ENCODE data around the gene LHX5.

Gene LHX5

DNA sequence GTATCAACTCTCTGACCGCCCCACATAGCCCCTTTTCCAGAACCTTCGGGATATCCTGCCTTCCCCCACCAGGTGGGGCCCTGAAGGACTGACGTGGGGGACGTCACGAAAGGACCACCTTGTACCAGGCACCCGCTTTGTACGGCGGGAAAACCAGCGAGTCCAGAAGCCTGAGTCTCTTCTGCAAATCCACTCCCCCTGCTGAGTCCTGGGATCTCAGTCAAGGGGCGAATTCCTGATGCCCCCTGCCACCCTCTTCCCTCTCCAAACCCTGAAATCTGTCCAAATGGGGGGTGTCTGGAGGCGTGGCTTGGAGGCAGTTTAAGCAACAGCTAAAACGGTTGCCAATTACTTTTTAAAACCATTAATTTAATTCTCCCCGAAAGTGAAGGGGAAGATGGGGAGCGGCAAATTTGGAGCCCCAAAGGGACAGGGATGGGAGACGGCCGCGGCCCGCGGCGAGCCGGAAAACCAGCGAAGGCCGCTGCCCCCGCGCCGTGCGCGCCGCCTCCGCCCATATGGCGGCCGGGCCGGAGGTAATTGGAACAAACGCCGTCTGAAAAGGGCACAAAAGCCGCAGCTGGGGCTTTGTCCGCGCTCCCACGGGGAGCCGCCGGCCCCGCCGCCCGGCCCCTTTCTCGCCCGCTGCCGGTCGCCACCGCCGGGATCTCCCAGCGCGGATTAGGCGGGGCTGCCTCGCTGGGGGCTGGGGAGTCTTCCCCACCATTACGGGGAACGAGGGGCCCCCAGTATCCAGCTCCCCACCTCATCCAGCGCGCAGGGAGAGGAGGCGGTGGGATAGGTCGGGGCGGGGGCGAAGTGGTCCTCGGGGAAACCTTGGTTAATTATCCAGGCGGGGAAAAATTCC, 6.6 kb downstream of the LHX5 start:
- no peak for DNase-seq

DNA sequence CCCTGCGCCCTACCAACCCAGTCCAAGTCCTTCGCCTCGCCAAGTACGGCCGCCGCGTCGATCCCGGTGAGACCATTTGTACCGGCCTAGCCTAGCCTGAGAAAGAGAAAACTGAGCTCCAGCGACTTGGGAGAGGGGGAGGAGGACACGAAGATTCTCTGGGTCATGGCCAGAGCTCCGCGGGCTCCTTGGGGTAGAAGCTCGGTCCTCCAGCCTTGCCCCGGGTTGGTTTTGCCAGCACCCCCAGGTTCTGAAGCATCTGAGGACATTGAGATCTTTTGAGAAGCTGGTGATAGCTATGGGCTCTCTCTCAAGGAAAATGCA, 7.3 kb downstream of the LHX5 start:
- no peak for DNase-seq

DNA sequence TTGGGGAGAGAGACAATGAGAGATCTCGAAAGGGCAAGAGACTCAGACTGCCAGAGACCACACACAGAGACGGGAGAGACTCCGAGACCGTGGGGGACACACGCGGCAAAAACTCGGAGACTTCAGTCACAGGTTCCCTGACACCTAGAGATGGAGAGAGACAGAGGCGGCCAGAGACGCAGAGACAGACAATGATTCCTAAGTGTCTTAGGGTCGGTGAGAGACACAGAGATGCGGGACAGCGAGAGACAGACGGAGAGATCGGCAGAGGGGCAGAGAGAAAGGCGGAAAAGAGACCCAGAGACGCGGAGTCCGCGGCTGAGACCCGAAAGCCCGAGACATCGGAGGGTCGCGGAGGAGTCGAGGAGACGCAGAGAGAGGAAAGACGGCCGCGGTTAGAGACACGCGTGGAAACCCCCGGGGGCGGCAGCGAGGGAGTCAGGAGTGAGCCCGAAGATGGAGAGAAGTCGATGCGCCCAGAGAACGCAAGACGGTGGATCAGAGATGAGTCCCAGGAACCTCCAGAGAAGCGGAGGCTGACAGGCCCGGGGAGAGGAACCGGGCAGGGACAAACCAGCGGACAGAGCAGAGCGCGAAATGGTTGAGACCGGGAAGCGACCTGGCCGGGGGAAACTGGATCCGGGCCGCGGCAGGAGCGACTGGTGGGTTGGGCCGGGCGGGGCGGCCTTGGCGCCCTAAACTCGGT, 7.8 kb downstream of the LHX5 start:
- DNase-seq, result no peak

- DNase-seq, result no peak
Observed at GRCh38 chr12:113462998-113463745, 8.5 kb downstream of the LHX5 start.

GRCh38 chr12:113462117-113462774, 9.4 kb downstream of the LHX5 start:
- DNase-seq, result peak; percentile 83

GRCh38 chr12:113461666-113462065, 10.0 kb downstream of the LHX5 start:
- no peak for DNase-seq

DNA sequence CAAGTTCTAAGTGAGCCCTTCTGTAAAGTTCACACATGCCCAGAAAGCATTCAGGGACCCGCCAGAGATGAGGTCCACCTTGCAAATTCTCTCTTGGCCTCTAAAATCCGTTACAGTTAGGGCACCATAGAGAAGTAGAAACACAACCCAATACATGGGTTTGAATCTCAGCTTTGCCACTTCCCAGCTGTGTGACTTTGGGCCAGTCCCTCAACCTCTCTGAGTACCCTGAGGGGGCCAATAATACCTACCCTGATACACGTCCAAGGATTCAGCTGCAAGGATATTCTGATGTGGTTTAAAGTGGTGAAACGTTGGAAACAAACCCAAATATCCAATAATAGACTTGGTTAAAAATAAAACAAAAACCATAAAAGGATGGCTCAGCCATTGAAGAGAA, 11.7 kb downstream of the LHX5 start:
- DNase-seq, result no peak

GRCh38 chr12:113457710-113458109, 14.0 kb downstream of the LHX5 start:
- DNase-seq, result no peak

DNA sequence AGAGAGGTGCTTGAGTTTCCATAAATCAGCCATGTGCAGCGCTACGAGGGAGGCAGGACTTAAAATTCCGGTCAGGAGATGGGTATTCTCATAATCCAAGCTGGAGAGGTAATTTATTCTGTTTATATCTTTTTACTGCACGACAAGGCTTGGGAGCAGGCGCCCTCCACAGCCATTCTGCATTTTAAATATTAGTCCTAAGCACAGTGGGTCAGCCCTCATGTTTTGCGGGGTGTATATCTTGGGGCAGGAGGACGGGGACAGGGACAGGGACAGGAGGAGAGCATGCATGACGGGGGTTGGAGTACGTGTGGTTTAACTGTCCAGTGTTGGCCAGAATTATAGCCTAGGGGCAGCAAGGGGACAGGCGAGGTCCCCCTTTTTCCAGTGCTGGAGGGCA, 14.5 kb downstream of the LHX5 start:
- DNase-seq, result no peak

DNA sequence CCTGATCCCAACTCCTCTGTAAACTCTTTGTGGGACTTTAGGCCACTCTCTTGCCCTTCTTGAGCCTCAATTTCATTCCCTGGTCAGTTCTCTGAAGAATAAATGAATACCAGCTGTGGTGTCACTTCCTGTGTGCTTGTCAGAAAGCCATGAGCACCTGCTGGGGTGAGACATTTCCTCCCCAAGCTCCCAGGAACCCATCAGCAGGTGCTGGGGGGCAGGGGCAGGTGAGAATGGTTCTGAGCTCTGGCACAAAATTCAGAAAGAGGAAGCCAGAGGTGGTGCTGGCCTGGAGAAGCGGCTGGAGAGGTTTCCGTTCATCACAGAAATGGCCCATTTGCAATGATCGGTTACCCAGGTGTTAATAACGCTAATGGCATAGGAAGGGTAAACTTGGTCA, 14.9 kb downstream of the LHX5 start:
- DNase-seq, result no peak

- no peak for DNase-seq
Observed at GRCh38 chr12:113456199-113456598, 15.5 kb downstream of the LHX5 start.

GRCh38 chr12:113453330-113453729, 18.3 kb downstream of the LHX5 start:
- DNase-seq, result no peak

DNA sequence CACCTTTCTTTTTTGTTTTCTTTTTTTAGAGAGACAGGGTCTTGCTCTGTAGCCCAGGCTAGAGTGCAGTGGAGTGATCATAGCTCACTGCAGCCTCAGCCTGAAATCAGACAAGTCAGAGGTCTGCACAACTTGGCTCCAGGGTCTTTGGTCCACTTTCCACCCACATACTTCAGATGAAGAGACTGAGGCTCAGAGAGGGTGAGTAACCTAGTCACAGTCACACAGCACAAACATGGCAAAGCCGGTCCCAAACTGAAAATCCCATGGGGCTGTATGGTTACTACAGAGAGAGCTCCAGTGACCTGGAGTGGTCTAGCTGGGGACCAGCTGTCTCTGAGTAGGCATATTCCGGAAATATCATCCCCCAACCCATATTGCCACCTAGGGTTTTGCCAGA, 19.2 kb downstream of the LHX5 start:
- no peak for DNase-seq

GRCh38 chr12:113449839-113450238, 21.8 kb downstream of the LHX5 start:
- no peak for DNase-seq

DNA sequence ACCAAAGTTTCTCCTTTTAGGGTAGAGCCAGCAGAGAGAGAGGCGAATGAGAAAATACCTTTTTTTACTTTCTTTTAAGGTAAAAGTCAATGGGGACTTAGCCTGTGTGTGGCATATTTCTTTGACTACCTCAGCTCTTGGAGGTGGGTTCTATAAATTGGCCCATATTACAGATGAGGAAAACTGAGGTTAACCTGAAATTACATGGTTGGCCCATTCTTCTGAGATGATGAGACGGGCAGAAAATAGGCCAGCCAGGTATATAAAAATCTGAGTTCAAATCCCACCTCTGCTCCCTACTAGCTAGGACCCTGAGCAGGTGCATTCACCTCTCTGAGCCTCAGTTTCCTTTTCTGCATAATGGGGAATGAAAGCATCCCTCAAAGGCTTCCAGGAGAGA, 22.4 kb downstream of the LHX5 start:
- no peak for DNase-seq

- DNase-seq, result no peak
Observed at GRCh38 chr12:113448873-113449272, 22.8 kb downstream of the LHX5 start.

DNA sequence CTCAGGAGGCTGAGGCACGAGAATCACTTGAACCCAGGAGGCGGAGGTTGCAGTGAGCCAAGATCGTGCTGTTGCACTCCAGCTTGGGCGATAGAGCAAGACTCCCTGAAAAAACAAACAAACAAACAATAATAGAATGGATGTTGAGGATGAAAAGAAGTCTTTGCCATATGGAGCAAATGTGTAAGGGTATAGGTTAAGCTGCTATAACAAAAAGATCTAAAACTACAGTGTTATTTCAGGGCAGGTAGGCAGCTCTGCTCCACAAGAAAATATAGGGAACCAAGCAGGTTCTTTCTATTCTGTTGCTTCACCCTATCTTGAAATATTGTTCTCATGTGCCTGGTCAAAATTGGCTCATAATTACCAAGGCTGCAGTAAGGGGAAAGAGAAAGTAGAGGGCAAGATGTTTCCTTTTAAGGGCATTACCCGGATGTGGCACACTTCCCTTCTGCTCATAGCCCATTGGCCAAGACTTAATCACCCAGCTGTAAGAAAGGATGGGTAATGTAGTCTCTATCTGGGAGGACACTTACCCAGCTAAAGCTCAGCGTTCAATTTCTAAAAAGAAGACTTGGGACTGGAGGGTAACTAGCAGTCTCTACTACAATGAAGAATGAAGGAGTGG, 26.0 kb downstream of the LHX5 start:
- DNase-seq, result no peak

DNA sequence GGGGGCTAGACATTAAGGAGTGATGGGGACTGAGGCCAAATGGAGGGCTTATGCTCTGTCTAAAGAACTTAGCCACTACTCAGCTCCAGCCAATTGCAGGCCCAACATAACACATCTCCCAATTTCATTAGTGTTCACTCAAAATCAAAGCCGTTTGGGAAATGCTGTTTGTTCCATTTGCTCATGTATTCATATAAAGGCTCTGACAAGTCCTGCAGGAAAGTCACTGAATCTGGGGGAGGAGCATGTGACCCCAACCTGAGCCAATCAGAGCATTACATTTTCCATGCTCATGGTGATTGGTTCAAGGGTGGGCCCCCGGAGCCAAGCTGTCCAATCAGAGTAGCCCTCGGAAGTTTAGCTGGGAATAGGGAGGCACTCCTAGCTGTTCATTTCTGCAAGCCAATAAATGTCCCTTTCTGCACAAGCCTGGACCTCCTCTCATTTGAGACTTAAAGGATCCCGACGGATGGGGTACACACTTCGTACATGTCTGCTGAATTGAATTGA, 28.6 kb downstream of the LHX5 start:
- DNase-seq, result no peak

DNA sequence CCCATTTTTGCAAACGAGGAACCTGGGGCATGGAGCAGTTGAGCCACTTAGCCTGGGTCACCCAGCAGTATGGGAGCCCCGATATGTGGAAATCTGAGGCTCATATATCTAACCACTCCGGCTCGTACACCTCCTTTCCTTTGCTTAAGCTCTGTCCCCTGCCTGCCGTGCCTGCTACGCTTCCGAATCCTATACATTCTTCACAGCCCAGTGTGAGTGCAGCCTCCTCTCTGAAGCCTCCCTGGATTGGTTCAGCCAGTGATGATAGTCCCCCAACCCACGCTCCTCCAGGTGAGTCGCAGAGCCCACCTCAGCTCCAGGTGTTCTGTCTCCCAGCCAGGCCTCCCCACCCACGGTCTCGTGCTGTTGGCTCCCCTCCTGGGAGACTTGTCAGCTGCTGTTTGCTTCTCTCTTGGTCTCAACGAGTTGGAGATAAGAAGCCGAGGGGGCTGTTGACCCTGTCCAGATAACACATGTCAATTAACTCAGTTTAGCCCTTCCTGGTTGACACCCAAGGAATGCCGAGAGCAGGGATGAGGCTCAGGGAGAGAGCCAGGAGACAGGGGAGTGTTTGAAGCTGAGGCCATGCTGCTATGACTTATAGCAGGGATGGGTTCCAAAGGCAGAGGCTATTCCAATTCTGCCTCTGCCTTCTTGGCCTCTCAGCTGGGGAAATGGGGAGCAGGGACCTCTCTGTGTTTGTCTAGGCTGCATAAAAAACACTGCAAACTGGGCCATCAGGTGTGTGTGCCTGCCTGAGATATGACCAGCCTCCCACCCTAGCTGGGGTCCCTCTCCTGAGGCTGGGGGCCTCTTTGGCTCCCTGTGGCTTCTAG, 30.5 kb downstream of the LHX5 start:
- no peak for DNase-seq

GRCh38 chr12:113440336-113440735, 31.3 kb downstream of the LHX5 start:
- DNase-seq, result no peak

GRCh38 chr12:113439606-113440030, 32.1 kb downstream of the LHX5 start:
- peak; percentile 42 for DNase-seq

DNA sequence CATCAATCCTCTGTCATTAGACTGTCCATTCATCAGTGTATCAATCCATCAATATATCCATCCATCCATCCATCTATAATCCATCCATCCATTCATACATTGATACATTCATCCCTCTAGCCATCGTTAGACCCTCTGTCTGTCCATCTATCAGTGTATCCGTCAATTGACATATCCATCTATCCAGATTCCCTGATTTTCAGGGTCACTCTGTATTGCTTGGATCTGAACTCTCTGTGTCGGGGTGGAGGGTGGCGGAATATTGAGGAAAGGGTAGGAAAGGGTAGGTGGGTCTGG, 32.4 kb downstream of the LHX5 start:
- DNase-seq, result no peak
